Measurements from ENCODE around the gene MCUB. TPM values are rescaled to one million over a fixed set of nuclear protein-coding genes. Genes with fewer than 3 reads are reported as not detected.

The MCUB gene
- total RNA-seq, 1 donor from 2014 or later, result 14.8 TPM

- TF ChIP-seq, protein P1, sequence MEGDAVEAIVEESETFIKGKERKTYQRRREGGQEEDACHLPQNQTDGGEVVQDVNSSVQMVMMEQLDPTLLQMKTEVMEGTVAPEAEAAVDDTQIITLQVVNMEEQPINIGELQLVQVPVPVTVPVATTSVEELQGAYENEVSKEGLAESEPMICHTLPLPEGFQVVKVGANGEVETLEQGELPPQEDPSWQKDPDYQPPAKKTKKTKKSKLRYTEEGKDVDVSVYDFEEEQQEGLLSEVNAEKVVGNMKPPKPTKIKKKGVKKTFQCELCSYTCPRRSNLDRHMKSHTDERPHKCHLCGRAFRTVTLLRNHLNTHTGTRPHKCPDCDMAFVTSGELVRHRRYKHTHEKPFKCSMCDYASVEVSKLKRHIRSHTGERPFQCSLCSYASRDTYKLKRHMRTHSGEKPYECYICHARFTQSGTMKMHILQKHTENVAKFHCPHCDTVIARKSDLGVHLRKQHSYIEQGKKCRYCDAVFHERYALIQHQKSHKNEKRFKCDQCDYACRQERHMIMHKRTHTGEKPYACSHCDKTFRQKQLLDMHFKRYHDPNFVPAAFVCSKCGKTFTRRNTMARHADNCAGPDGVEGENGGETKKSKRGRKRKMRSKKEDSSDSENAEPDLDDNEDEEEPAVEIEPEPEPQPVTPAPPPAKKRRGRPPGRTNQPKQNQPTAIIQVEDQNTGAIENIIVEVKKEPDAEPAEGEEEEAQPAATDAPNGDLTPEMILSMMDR (IDR thresholded peaks at IDR 0.05), result no peak
- Mint-ChIP-seq H3K9me3 (ENCODE audit: unreplicated experiment) (no peaks in the 10 kb centered on the region), H3K27ac (ENCODE audit: unreplicated experiment) (peak overlapping the region; percentile 90), H3K27me3 (ENCODE audit: unreplicated experiment) (no peaks in the 10 kb centered on the region), H3K36me3 (ENCODE audit: unreplicated experiment) (peaks cover 2% of the 10 kb centered on the region), H3K4me1 (ENCODE audit: unreplicated experiment) (peaks cover 21% of the 10 kb centered on the region), H3K4me3 (ENCODE audit: unreplicated experiment) (peak overlapping the region; percentile 90)
- DNase-seq (ENCODE audit: extremely low spot score, unreplicated experiment), result no peak
Observed at GRCh38 chr4:109730619-109731545, 170.8 kb downstream of the MCUB start.

DNA sequence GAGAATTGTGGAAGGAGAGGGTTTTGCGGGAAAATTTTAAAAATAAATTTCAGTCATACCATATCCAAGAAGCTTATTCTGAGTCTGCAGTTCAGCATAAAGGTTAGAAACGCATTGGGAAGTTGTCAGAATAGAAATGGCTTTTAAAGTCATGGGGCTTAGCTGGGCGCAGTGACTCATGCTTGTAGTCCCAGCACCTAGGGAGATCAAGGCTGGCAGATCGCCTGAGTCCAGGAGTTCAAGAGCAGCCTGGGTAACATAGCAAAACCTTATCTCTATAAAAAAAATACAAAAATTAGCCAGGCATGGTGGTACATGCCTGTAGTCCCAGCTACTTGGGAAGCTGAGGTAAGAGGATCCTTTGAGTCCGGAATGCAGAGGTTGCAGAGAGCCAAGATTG lies 173.7 kb downstream of the MCUB start:
- TF ChIP-seq, protein P1 (IDR thresholded peaks at IDR 0.05), result no peak
- no peak for DNase-seq (ENCODE audit: extremely low spot score, unreplicated experiment)
- Mint-ChIP-seq H3K36me3 (ENCODE audit: unreplicated experiment) (no peaks in the 10 kb centered on the region), H3K4me3 (ENCODE audit: unreplicated experiment) (no peak overlapping the region), H3K27ac (ENCODE audit: unreplicated experiment) (no peak overlapping the region), H3K27me3 (ENCODE audit: unreplicated experiment) (no peaks in the 10 kb centered on the region), H3K9me3 (ENCODE audit: unreplicated experiment) (no peaks in the 10 kb centered on the region), H3K4me1 (ENCODE audit: unreplicated experiment) (peaks cover 12% of the 10 kb centered on the region)

DNA sequence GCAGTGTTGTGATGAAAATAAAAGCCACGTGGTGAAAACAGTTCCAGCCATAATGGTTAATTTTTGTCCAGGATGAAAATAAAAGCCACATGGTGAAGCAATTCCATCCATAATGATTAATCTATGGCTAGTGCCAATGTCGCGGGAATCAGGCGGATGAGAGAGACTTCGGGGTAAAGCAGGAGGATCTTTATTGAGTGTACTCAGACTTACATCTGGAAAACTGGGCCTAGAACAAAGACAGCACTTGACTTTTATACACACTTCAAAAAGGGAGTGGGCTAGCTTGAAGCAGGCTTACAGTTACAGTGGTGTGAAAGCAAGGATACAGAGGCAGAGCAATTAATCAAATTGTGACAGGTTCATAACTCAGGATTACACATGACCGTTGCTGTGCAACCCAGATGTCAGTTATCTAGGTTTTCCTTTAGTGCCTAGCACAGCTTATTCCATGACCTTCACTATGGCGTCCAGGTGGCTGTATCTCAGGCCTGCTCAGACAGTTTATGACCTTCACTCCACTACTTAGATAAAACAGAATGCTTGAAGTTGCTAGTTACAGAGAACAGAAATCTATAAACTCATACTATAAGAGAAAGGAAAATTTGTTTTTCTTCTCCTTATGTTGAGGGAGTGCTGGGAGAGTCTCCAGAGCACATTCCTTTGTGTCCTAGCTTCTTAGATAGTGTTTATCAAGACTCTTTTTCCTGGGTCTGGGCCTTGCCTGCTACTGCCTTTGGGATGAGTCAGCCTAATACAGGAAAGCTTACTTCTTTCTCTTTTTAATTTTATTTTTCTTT lies 175.7 kb downstream of the MCUB start:
- DNase-seq (ENCODE audit: extremely low spot score, unreplicated experiment), result no peak
- TF ChIP-seq, protein P1 (IDR thresholded peaks at IDR 0.05), result no peak
- Mint-ChIP-seq H3K4me3 (ENCODE audit: unreplicated experiment) (no peak overlapping the region), H3K27ac (ENCODE audit: unreplicated experiment) (no peak overlapping the region), H3K36me3 (ENCODE audit: unreplicated experiment) (no peaks in the 10 kb centered on the region), H3K4me1 (ENCODE audit: unreplicated experiment) (peaks cover 2% of the 10 kb centered on the region), H3K27me3 (ENCODE audit: unreplicated experiment) (peaks cover 12% of the 10 kb centered on the region), H3K9me3 (ENCODE audit: unreplicated experiment) (no peaks in the 10 kb centered on the region)

Other genes with a start within 250 kb of the MCUB start
- 34.5 and 34.6 TPM in 2 replicates for gene SEC24B, start 126.4 kb upstream of the MCUB start, total RNA-seq
- 19.8 and 23.3 TPM in 2 replicates for gene CASP6, start 143.2 kb downstream of the MCUB start, total RNA-seq
- 38.6 and 43.8 TPM in 2 replicates for gene PLA2G12A, start 169.8 kb downstream of the MCUB start, total RNA-seq
- not detected in 2 replicates for gene CFI, start 241.8 kb downstream of the MCUB start, total RNA-seq